CD8-positive, alpha-beta memory T cell (primary cell): ENCODE data around the gene LMAN1L. TPM values are rescaled to one million over a fixed set of nuclear protein-coding genes. Genes with fewer than 3 reads are reported as not detected.

Experiments
- CTCF ChIA-PET: fragments of 350-600 bp; sonication (Branson Sonifier 250); formaldehyde crosslinking; loops from one replicate; lab custom pipeline; 2021; ENCODE audit warnings: antibody characterized with exemption; lab: Charles Lee
- POLR2A ChIA-PET: fragments of 350-600 bp; sonication (Branson Sonifier 250); formaldehyde crosslinking; loops from one replicate; lab custom pipeline; 2021; ENCODE audit warnings: antibody characterized with exemption; lab: Charles Lee
- DNase-seq, 5 donors: peaks; one replicate each; pipeline versions ENCODE4 v3.0.0 to v3.0.0-alpha.2; 2020 to 2022; ENCODE audit warnings: mixed read lengths in 1 of 5
- H3K27ac ChIP-seq: one replicate; pipeline ENCODE4 v1.7.0; 2013; ENCODE audit warnings: low read depth, mild to moderate bottlenecking, low read length, moderate library complexity
- H3K27me3 ChIP-seq: 2 replicates; pipeline ENCODE4 v1.7.0; 2013; ENCODE audit warnings: low read length, mild to moderate bottlenecking; ENCODE audit not compliant: insufficient read depth, poor library complexity, severe bottlenecking
- H3K36me3 ChIP-seq: 2 replicates; pipeline ENCODE4 v1.7.0; 2013; ENCODE audit warnings: mild to moderate bottlenecking, low read length, moderate library complexity; ENCODE audit not compliant: insufficient read depth
- H3K4me1 ChIP-seq: 2 replicates; pipeline ENCODE4 v1.7.0; 2013; ENCODE audit warnings: mild to moderate bottlenecking, low read length, moderate library complexity; ENCODE audit not compliant: insufficient read depth
- H3K4me3 ChIP-seq: 2 replicates; pipeline ENCODE4 v1.7.0; 2013; ENCODE audit warnings: mild to moderate bottlenecking, low read length
- H3K9me3 ChIP-seq: 2 replicates; pipeline ENCODE4 v1.7.0; 2013; ENCODE audit warnings: mild to moderate bottlenecking, low read length
- H3K27ac Mint-ChIP-seq, 8 donors: one replicate each; pipeline ENCODE4 v1.8.0; 2020 to 2021; ENCODE audit warnings: mixed read lengths in 8 of 8, mild to moderate bottlenecking in 6 of 8, inconsistent platforms in 3 of 8, moderate library complexity in 3 of 8
- H3K27me3 Mint-ChIP-seq, 2 donors: one replicate each; pipeline ENCODE4 v1.8.0; 2020 to 2021; ENCODE audit warnings: mixed read lengths in 2 of 2, mild to moderate bottlenecking in 1 of 2, moderate library complexity in 1 of 2
- H3K36me3 Mint-ChIP-seq, 3 donors: one replicate each; pipeline ENCODE4 v1.8.0; 2020 to 2021; ENCODE audit warnings: mixed read lengths in 3 of 3, inconsistent platforms in 1 of 3, mild to moderate bottlenecking in 1 of 3
- H3K4me1 Mint-ChIP-seq, 3 donors: one replicate each; pipeline ENCODE4 v1.8.0; 2020 to 2021; ENCODE audit warnings: mixed read lengths in 3 of 3, inconsistent platforms in 1 of 3, mild to moderate bottlenecking in 1 of 3
- H3K4me3 Mint-ChIP-seq, 7 donors: one replicate each; pipeline ENCODE4 v1.8.0; 2020 to 2021; ENCODE audit warnings: mixed read lengths in 7 of 7, mild to moderate bottlenecking in 6 of 7, moderate library complexity in 4 of 7, inconsistent platforms in 2 of 7
- H3K9me3 Mint-ChIP-seq, 5 donors: one replicate each; pipeline ENCODE4 v1.8.0; 2020 to 2022; ENCODE audit warnings: mixed read lengths in 5 of 5, mild to moderate bottlenecking in 3 of 5, moderate library complexity in 2 of 5, inconsistent platforms in 1 of 5
- polyA plus RNA-seq: library from polyadenylated mRNA; unstranded; fragments of 300-500 nt; fragmentation: Illumina TruSeq; gene quantifications from one replicate; pipeline ENCODE4 v1.2.3, GENCODE V29; 2021
- total RNA-seq, 2 experiments: library from RNA; stranded (reverse); gene quantifications; one replicate each; pipeline ENCODE4 v1.2.3, GENCODE V29; 2021

LMAN1L gene
- total and polyA plus RNA-seq, 3 experiments from 2014 or later, result 0.27 TPM; not detected in 2

DNA sequence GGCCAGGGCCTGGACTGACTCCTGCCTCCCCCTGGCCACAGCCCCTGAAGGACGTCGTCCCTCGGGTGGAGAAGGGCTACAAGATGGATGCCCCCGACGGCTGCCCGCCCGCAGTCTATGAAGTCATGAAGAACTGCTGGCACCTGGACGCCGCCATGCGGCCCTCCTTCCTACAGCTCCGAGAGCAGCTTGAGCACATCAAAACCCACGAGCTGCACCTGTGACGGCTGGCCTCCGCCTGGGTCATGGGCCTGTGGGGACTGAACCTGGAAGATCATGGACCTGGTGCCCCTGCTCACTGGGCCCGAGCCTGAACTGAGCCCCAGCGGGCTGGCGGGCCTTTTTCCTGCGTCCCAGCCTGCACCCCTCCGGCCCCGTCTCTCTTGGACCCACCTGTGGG is 10.3 kb upstream of the LMAN1L start:
- Histone ChIP-seq H3K27me3 (no peaks in the 10 kb centered on the region), H3K27ac (no peak overlapping the region), H3K9me3 (no peaks in the 10 kb centered on the region), H3K4me1 (peaks cover 41% of the 10 kb centered on the region), H3K4me3 (no peak overlapping the region), H3K36me3 (peaks cover 50% of the 10 kb centered on the region)
- H3K27ac Mint-ChIP-seq, result peak overlapping the region in 1 of 8 donors; percentile 74
- POLR2A ChIA-PET, result interaction anchor here (1.5 kb wide), 1 partner anchor 15 kb away, joined by 4 read pairs; no protein-coding TSS in a partner anchor
- no peaks in the 10 kb centered on the region for H3K9me3 Mint-ChIP-seq
- H3K4me1 Mint-ChIP-seq, result peaks cover 36 to 44% (median 42%) of the 10 kb centered on the region in 3 donors
- DNase-seq, result no peak
- H3K27me3 Mint-ChIP-seq, result no peaks in the 10 kb centered on the region
- CTCF ChIA-PET, result interaction anchor here (0.9 to 8.9 kb wide), 3 partner anchors 32 to 168 kb away, joined by 3 to 86 read pairs (median 3); no protein-coding TSS in a partner anchor
- peaks cover 4 to 74% (median 6%) of the 10 kb centered on the region in 3 donors for H3K36me3 Mint-ChIP-seq
- no peak overlapping the region for H3K4me3 Mint-ChIP-seq

DNA sequence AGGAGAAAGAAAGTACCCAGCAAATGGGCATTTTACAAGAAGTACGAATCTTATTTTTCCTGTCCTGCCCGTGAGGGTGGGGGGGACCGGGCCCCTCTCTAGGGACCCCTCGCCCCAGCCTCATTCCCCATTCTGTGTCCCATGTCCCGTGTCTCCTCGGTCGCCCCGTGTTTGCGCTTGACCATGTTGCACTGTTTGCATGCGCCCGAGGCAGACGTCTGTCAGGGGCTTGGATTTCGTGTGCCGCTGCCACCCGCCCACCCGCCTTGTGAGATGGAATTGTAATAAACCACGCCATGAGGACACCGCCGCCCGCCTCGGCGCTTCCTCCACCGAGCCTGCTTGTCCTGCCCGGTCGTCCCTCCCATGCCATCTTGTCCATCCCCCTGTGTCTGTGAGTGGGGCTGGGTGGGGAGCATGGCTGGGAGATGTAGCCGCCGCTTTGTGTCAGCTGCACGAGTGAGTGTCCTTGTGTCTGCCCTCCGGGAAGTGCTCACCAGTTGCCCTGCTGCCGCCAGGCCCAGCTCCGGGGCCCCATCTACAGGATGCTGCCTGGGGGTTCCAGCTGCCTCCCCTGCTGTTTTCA is 9.7 kb upstream of the LMAN1L start:
- peaks cover 48% of the 10 kb centered on the region for H3K36me3 ChIP-seq
- ChIA-PET POLR2A (interaction anchor here (1.5 kb wide), 1 partner anchor 15 kb away, joined by 4 read pairs; no protein-coding TSS in a partner anchor), CTCF (interaction anchor here (0.8 to 8.9 kb wide), 4 partner anchors 9 to 39 kb away, joined by 3 to 86 read pairs (median 10); no protein-coding TSS in a partner anchor)
- no peak overlapping the region for H3K4me3 ChIP-seq
- Mint-ChIP-seq H3K4me3 (no peak overlapping the region), H3K27ac (peak overlapping the region in 1 of 8 donors; percentile 74), H3K4me1 (peaks cover 32 to 43% (median 41%) of the 10 kb centered on the region in 3 donors), H3K9me3 (no peaks in the 10 kb centered on the region), H3K36me3 (peaks cover 4 to 67% (median 6%) of the 10 kb centered on the region in 3 donors), H3K27me3 (no peaks in the 10 kb centered on the region)
- no peak for DNase-seq
- no peak overlapping the region for H3K27ac ChIP-seq
- no peaks in the 10 kb centered on the region for H3K27me3 ChIP-seq
- peaks cover 36% of the 10 kb centered on the region for H3K4me1 ChIP-seq
- H3K9me3 ChIP-seq, result no peaks in the 10 kb centered on the region

DNA sequence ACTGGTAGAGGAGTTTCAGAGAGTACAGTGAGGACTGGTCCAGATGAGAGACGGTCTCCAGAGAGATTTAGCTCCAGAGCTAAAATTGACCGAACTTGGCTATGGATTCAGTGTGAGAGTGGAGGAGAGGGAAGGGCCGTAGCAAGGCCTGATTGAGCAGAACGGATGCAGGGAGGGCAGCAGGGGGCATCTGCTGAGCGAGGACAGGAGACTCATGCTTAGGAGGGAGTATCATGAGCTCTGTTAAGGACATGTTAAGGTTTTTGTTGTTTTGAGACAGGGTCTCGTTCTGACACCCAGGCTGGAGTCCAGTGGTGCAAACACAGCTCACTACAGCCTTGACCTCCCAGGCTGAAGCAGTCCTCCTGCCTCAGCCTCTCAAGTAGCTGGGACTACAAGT is 7.7 kb upstream of the LMAN1L start:
- Mint-ChIP-seq H3K36me3 (peaks cover 4 to 47% (median 6%) of the 10 kb centered on the region in 3 donors), H3K4me3 (no peak overlapping the region), H3K9me3 (no peaks in the 10 kb centered on the region), H3K27ac (peak overlapping the region in 6 of 8 donors; percentile 19 to 89 (median 66)), H3K27me3 (no peaks in the 10 kb centered on the region), H3K4me1 (peaks cover 31 to 40% (median 39%) of the 10 kb centered on the region in 3 donors)
- ChIA-PET POLR2A (interaction anchor here (1.1 to 1.4 kb wide), 3 partner anchors 24 to 38 kb away, joined by 3 to 4 read pairs (median 4); partner anchors contain the start of gene ULK3), CTCF (interaction anchor here (0.6 to 8.9 kb wide), 9 partner anchors 8 to 146 kb away, joined by 3 to 86 read pairs (median 11); partner anchors contain the start of genes CSK and LMAN1L)
- no peaks in the 10 kb centered on the region for H3K27me3 ChIP-seq
- DNase-seq, result no peak
- no peaks in the 10 kb centered on the region for H3K9me3 ChIP-seq
- no peak overlapping the region for H3K27ac ChIP-seq
- H3K4me1 ChIP-seq, result peaks cover 23% of the 10 kb centered on the region
- peaks cover 29% of the 10 kb centered on the region for H3K36me3 ChIP-seq
- H3K4me3 ChIP-seq, result no peak overlapping the region

- Mint-ChIP-seq H3K27me3 (no peaks in the 10 kb centered on the region), H3K36me3 (peaks cover 0 to 24% (median 3%) of the 10 kb centered on the region in 3 donors), H3K4me3 (no peak overlapping the region), H3K4me1 (peaks cover 26 to 35% (median 34%) of the 10 kb centered on the region in 3 donors), H3K9me3 (no peaks in the 10 kb centered on the region), H3K27ac (peak overlapping the region; percentile 57 to 92 (median 82))
- H3K9me3 ChIP-seq, result no peaks in the 10 kb centered on the region
- CTCF ChIA-PET, result interaction anchor here (1.2 to 8.9 kb wide), 7 partner anchors 8 to 173 kb away, joined by 5 to 86 read pairs (median 11); partner anchors contain the start of gene CSK
- H3K4me1 ChIP-seq, result peaks cover 16% of the 10 kb centered on the region
- no peak overlapping the region for H3K27ac ChIP-seq
- H3K27me3 ChIP-seq, result no peaks in the 10 kb centered on the region
- POLR2A ChIA-PET, result interaction anchor here (1.2 kb wide), 1 partner anchor 27 kb away, joined by 5 read pairs; no protein-coding TSS in a partner anchor
- peaks cover 5% of the 10 kb centered on the region for H3K36me3 ChIP-seq
- DNase-seq, result no peak
- no peak overlapping the region for H3K4me3 ChIP-seq
These were observed 5.4 kb upstream of the LMAN1L start for GRCh38 chr15:74807282-74807681.

DNA sequence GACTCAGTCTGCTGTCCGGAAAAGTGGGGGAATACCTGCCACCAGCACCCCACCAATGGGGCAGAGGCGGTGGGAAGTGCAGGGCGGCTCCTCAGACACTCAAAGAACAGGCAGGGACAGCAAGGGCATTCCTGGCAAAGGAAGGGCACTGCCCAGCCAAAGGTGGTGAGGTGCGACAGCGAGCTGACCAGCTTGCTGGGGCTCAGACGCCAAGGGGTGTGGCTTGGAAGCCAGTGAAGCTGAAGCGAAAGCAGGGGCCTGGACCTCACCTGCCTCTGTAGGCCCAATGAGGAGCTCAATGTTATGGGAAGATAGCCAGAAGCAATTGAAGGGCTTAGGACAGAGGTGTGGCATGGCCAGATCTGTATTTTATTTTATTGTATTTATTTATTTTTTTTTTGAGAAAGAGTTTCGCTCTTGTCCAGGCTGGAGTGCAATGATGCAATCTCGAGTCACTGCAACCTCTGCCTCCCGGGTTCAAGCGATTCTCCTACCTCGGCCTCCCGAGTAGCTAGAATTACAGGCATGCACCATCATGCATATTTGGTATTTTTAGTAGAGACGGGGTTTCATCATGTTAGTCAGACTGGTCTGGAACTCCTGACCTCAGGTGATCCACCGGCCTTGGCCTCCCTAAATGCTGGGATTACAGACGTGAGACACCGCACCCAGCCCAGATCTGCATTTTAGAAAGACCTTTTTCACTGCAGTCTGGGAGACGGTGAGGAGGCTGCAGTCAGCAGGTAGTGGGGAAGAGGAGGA is 4.4 kb upstream of the LMAN1L start:
- H3K27ac ChIP-seq, result no peak overlapping the region
- H3K4me3 Mint-ChIP-seq, result no peak overlapping the region
- peaks cover 16% of the 10 kb centered on the region for H3K4me1 ChIP-seq
- POLR2A ChIA-PET, result interaction anchor here (1.0 to 1.2 kb wide), 2 partner anchors 9 to 28 kb away, joined by 3 to 5 read pairs; no protein-coding TSS in a partner anchor
- H3K9me3 Mint-ChIP-seq, result no peaks in the 10 kb centered on the region
- CTCF ChIA-PET, result interaction anchor here (1.6 to 8.9 kb wide), 5 partner anchors 9 to 174 kb away, joined by 5 to 86 read pairs (median 24); partner anchors contain the start of gene CSK
- H3K4me3 ChIP-seq, result no peak overlapping the region
- H3K36me3 ChIP-seq, result peaks cover 3% of the 10 kb centered on the region
- H3K4me1 Mint-ChIP-seq, result peaks cover 26 to 35% (median 34%) of the 10 kb centered on the region in 3 donors
- no peaks in the 10 kb centered on the region for H3K27me3 ChIP-seq
- no peaks in the 10 kb centered on the region for H3K9me3 ChIP-seq
- no peak for DNase-seq
- peaks cover 0 to 15% (median 3%) of the 10 kb centered on the region in 3 donors for H3K36me3 Mint-ChIP-seq
- no peaks in the 10 kb centered on the region for H3K27me3 Mint-ChIP-seq
- H3K27ac Mint-ChIP-seq, result peak overlapping the region; percentile 73 to 96 (median 84)

- Mint-ChIP-seq H3K4me3 (peak overlapping the region in 1 of 7 donors; percentile 8), H3K4me1 (peaks cover 26 to 34% (median 34%) of the 10 kb centered on the region in 3 donors), H3K27ac (peak overlapping the region in 7 of 8 donors; percentile 39 to 93 (median 58)), H3K27me3 (no peaks in the 10 kb centered on the region), H3K36me3 (peaks cover 0 to 10% (median 3%) of the 10 kb centered on the region in 3 donors), H3K9me3 (no peaks in the 10 kb centered on the region)
- ChIA-PET POLR2A (interaction anchor here (1.0 kb wide), 1 partner anchor 9 kb away, joined by 3 read pairs; no protein-coding TSS in a partner anchor), CTCF (interaction anchor here (1.6 to 8.9 kb wide), 4 partner anchors 9 to 174 kb away, joined by 5 to 86 read pairs (median 16); partner anchors contain the start of gene CSK)
- Histone ChIP-seq H3K4me3 (no peak overlapping the region), H3K27ac (no peak overlapping the region), H3K9me3 (no peaks in the 10 kb centered on the region), H3K4me1 (peaks cover 16% of the 10 kb centered on the region), H3K36me3 (no peaks in the 10 kb centered on the region), H3K27me3 (no peaks in the 10 kb centered on the region)
- no peak for DNase-seq
These were observed 3.8 kb upstream of the LMAN1L start for GRCh38 chr15:74808840-74809229.

GRCh38 chr15:74809242-74809641 is 3.4 kb upstream of the LMAN1L start:
- H3K27me3 Mint-ChIP-seq, result no peaks in the 10 kb centered on the region
- peak overlapping the region in 7 of 8 donors; percentile 39 to 93 (median 60) for H3K27ac Mint-ChIP-seq

More at GRCh38 chr15:74809242-74809641, 3.4 kb upstream of the LMAN1L start:
- Histone ChIP-seq H3K36me3 (no peaks in the 10 kb centered on the region), H3K27me3 (no peaks in the 10 kb centered on the region), H3K9me3 (no peaks in the 10 kb centered on the region), H3K4me1 (peaks cover 16% of the 10 kb centered on the region), H3K27ac (no peak overlapping the region), H3K4me3 (no peak overlapping the region)
- Mint-ChIP-seq H3K4me3 (peak overlapping the region in 1 of 7 donors; percentile 8), H3K9me3 (no peaks in the 10 kb centered on the region), H3K36me3 (peaks cover 0 to 6% (median 1%) of the 10 kb centered on the region in 3 donors), H3K4me1 (peaks cover 26 to 34% (median 30%) of the 10 kb centered on the region in 3 donors)
- ChIA-PET POLR2A (no interaction called here), CTCF (interaction anchor here (2.2 to 8.9 kb wide), 2 partner anchors 18 to 39 kb away, joined by 5 to 86 read pairs; partner anchors contain the start of gene CPLX3)
- no peak for DNase-seq
